ENCODE results near the gene FLVCR2.

FLVCR2 gene

GRCh38 chr14:75605916-75606315 lies 27.5 kb downstream of the FLVCR2 start:
- no peak for TF ChIP-seq CTCF (IDR thresholded peaks at IDR 0.05; ENCODE audit: insufficient read depth, missing control alignments)
- FAIRE-seq (no peak), DNase-seq (ENCODE audit: insufficient read length, low spot score) (no peak)

- DNase-seq (ENCODE audit: insufficient read length, low spot score) (no peak), FAIRE-seq (no peak)
- TF ChIP-seq CTCF (IDR thresholded peaks at IDR 0.05; ENCODE audit: insufficient read depth, missing control alignments): no peak
Measured at GRCh38 chr14:75607044-75607443, 28.6 kb downstream of the FLVCR2 start.

- no peak for FAIRE-seq
- no peak for TF ChIP-seq CTCF (IDR thresholded peaks at IDR 0.05; ENCODE audit: insufficient read depth, missing control alignments)
- DNase-seq (ENCODE audit: insufficient read length, low spot score): no peak
Measured at GRCh38 chr14:75607842-75608640, 29.6 kb downstream of the FLVCR2 start.

- DNase-seq (ENCODE audit: insufficient read length, low spot score): no peak
- FAIRE-seq: no peak
- TF ChIP-seq CTCF (IDR thresholded peaks at IDR 0.05; ENCODE audit: insufficient read depth, missing control alignments): no peak
Measured at GRCh38 chr14:75609116-75609515, 30.7 kb downstream of the FLVCR2 start.

- FAIRE-seq (no peak), DNase-seq (ENCODE audit: insufficient read length, low spot score) (no peak)
- TF ChIP-seq CTCF (IDR thresholded peaks at IDR 0.05; ENCODE audit: insufficient read depth, missing control alignments): no peak
Measured at GRCh38 chr14:75609606-75610475, 31.4 kb downstream of the FLVCR2 start.

GRCh38 chr14:75610834-75611233 lies 32.4 kb downstream of the FLVCR2 start:
- no peak for TF ChIP-seq CTCF (IDR thresholded peaks at IDR 0.05; ENCODE audit: insufficient read depth, missing control alignments)

More at GRCh38 chr14:75610834-75611233, 32.4 kb downstream of the FLVCR2 start:
- FAIRE-seq: no peak
- no peak for DNase-seq (ENCODE audit: insufficient read length, low spot score)
